Calu3 (cell line): ENCODE data around the gene PKMYT1. TPM values are rescaled to one million over a fixed set of nuclear protein-coding genes. Genes with fewer than 3 reads are reported as not detected.

Source experiments
- BruUV-seq: library from RNA; stranded (reverse); fragments of 400-500 nt; replicated peaks from 2 replicates; lab custom pipeline; 2021; lab: Mats Ljungman, UMichigan
- CTCF ChIA-PET: fragments of 300-600 bp; sonication (Branson Sonifier 250); formaldehyde crosslinking; loops from one replicate; lab custom pipeline; 2022; ENCODE audit warnings: antibody characterized with exemption; lab: Charles Lee
- DNase-seq: peaks from one replicate; pipeline ENCODE4 v3.0.0; 2022
- H3K27ac Mint-ChIP-seq: one replicate; pipeline ENCODE4 v1.8.0; 2022; ENCODE audit warnings: mixed read lengths; ENCODE audit not compliant: unreplicated experiment
- H3K27me3 Mint-ChIP-seq: one replicate; pipeline ENCODE4 v1.8.0; 2022; ENCODE audit warnings: mixed read lengths; ENCODE audit not compliant: unreplicated experiment
- H3K36me3 Mint-ChIP-seq: one replicate; pipeline ENCODE4 v1.8.0; 2022; ENCODE audit warnings: mild to moderate bottlenecking, moderate library complexity, mixed read lengths; ENCODE audit not compliant: insufficient read depth, unreplicated experiment
- H3K4me1 Mint-ChIP-seq: one replicate; pipeline ENCODE4 v1.8.0; 2022; ENCODE audit warnings: mild to moderate bottlenecking, low read depth, mixed read lengths; ENCODE audit not compliant: unreplicated experiment
- H3K4me3 Mint-ChIP-seq: one replicate; pipeline ENCODE4 v1.8.0; 2022; ENCODE audit warnings: mild to moderate bottlenecking, low read depth, moderate library complexity, mixed read lengths; ENCODE audit not compliant: unreplicated experiment
- H3K9me3 Mint-ChIP-seq: one replicate; pipeline ENCODE4 v1.8.0; 2022; ENCODE audit warnings: low read depth, mixed read lengths; ENCODE audit not compliant: unreplicated experiment
- intact Hi-C: fragments of 100-400 bp; cut with micrococcal nuclease; formaldehyde crosslinking; loops from one replicate; pipeline ENCODE4 v1.10.0; 2022; ENCODE audit not compliant: unreplicated experiment
- total RNA-seq: library from RNA; stranded (reverse); gene quantifications from 2 replicates; pipeline ENCODE4 v1.2.3, GENCODE V29; 2022
- TF ChIP-seq, protein P1 (sequence below): fragments of 200-600 bp; IDR thresholded peaks from one replicate; pipeline ENCODE4 v1.8.0; 2022; ENCODE audit warnings: antibody characterized with exemption; ENCODE audit not compliant: unreplicated experiment

The PKMYT1 gene
- total RNA-seq, 1 experiment from 2014 or later, result 107 TPM

DNA sequence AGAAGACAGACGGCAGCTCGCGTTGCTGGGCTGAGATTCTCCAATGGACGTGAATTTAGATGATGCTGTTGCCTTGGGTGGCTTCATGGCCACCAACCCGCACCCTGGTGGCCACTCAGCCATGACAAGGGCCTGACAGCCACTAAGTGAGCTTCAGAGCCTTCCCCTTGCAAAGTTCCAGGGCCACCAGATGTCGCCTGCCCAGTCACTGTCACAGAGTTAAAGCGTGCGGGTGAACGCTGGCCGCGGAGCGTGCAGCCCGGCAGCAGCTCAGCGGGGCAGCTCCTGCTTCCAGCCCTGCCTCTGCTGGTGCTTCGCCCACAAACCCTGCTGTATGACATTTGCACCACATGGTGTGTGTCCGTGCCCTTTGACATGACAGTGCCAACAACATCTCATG is 29.5 kb downstream of the PKMYT1 start:
- Mint-ChIP-seq H3K4me3 (no peak overlapping the region), H3K27me3 (peaks cover 14% of the 10 kb centered on the region), H3K9me3 (no peaks in the 10 kb centered on the region), H3K36me3 (peaks cover 5% of the 10 kb centered on the region), H3K4me1 (peaks cover under 1% of the 10 kb centered on the region), H3K27ac (no peak overlapping the region)
- CTCF ChIA-PET, result interaction anchor here (1.5 kb wide), 1 partner anchor 16 kb away, joined by 3 read pairs; no protein-coding TSS in a partner anchor
- TF ChIP-seq, protein P1, sequence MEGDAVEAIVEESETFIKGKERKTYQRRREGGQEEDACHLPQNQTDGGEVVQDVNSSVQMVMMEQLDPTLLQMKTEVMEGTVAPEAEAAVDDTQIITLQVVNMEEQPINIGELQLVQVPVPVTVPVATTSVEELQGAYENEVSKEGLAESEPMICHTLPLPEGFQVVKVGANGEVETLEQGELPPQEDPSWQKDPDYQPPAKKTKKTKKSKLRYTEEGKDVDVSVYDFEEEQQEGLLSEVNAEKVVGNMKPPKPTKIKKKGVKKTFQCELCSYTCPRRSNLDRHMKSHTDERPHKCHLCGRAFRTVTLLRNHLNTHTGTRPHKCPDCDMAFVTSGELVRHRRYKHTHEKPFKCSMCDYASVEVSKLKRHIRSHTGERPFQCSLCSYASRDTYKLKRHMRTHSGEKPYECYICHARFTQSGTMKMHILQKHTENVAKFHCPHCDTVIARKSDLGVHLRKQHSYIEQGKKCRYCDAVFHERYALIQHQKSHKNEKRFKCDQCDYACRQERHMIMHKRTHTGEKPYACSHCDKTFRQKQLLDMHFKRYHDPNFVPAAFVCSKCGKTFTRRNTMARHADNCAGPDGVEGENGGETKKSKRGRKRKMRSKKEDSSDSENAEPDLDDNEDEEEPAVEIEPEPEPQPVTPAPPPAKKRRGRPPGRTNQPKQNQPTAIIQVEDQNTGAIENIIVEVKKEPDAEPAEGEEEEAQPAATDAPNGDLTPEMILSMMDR, result no peak
- DNase-seq, result no peak
- intact Hi-C loops, result no loop called here
- BruUV-seq, result no TSS peak

DNA sequence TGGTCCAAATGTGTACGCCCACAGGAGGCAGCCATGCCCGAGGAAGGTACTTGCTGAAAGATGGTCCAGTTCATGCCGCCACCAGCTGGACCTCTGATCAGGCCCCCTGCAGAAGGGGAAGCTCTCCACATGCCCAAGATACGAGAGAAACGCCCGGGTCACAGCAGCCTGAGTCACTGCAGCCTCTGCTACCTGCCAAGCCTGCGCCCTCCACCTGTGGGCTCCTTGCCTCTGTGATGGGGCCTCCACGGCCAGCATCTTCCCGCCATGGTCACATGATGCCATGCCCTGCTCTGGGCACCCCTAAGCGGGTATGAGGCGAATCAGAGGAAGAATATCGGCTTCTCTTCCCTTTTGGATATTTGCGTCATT is 29.9 kb downstream of the PKMYT1 start:
- TF ChIP-seq, protein P1, result no peak
- H3K4me1 Mint-ChIP-seq, result no peaks in the 10 kb centered on the region
- intact Hi-C loops, result no loop called here
- peaks cover 5% of the 10 kb centered on the region for H3K36me3 Mint-ChIP-seq
- H3K27me3 Mint-ChIP-seq, result peaks cover 14% of the 10 kb centered on the region
- no peak overlapping the region for H3K4me3 Mint-ChIP-seq
- DNase-seq, result no peak
- BruUV-seq, result no TSS peak
- H3K9me3 Mint-ChIP-seq, result no peaks in the 10 kb centered on the region
- no peak overlapping the region for H3K27ac Mint-ChIP-seq
- CTCF ChIA-PET, result no interaction called here

DNA sequence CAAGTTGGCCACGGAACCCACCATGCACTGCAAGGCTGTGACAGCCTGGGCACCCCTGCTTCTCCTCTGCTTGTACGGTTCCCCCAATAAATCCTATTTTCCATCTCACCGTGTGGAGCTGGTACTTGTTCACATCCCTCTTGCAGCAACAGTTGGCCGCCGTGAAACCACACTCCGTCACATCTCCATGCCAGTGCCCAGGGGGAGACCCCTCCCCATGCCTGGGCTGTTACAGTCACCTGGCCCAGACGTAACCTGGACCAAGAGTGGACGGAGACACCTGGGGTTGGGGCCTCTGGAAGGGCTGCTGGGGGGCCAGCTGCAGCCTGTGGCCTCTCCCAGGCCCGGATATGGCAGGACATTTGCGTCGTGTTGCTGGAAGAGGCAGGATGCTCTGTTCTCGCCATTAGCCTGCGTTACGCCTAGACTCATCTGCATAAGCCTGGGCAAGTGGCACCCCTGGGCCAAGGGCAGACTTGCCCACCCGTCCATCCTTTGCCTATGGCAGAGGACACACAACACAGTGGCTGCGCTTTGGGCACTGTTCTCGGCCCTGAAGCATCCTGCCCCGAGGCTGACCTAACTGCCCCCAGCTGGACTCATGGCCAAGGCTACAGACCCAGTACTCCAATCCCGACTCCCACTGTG is 30.4 kb downstream of the PKMYT1 start:
- TF ChIP-seq, protein P1, result no peak
- H3K27ac Mint-ChIP-seq, result no peak overlapping the region
- no TSS peak for BruUV-seq
- peaks cover 5% of the 10 kb centered on the region for H3K36me3 Mint-ChIP-seq
- no peak overlapping the region for H3K4me3 Mint-ChIP-seq
- no peaks in the 10 kb centered on the region for H3K9me3 Mint-ChIP-seq
- no peaks in the 10 kb centered on the region for H3K4me1 Mint-ChIP-seq
- H3K27me3 Mint-ChIP-seq, result peaks cover 12% of the 10 kb centered on the region
- intact Hi-C loops, result no loop called here
- CTCF ChIA-PET, result no interaction called here
- DNase-seq, result no peak

DNA sequence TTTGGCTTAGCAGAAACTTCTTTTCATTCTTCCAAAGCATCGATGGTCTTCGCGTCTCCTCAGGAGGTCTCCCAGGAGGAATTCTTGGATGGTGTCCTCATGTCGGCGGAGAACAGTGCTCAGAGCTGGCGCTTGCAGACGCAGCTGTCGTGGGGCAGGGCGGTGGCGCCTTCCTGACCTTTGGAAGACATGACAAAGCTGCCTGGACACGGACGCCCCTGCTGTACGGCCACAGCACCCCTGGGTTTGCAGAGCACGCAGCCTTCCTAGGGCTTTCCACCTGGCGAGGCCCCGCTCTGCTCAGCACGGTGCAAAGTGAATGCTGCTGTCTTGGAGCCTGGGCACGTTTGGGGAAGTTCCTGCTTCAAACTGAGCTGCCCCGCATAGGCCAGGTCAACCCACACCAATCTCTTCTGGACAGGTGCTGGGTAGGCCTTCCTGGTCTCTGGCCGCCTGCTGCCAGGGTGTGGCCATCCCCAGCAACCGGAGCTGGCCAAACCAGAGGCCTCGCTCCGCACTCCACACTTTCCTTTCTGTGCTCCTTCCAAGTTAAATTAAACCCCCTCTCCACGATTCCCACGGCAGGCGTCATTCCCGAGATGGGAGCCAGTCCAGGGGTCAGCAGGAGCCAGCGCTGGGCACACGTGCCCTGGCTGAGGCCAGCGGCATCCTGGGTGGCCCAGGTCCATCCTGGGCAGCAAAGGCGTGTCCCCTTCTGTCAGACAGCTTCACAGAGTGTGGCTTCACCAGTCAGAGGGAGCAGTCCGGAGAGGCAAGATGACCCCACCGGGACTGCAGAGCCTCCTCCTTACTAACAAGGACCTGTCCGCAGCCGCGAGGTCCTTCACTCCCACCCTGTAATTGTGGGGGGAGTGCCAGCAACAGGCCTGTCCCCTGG is 31.2 kb downstream of the PKMYT1 start:
- H3K4me3 Mint-ChIP-seq, result no peak overlapping the region
- H3K27ac Mint-ChIP-seq, result no peak overlapping the region
- H3K36me3 Mint-ChIP-seq, result peaks cover 5% of the 10 kb centered on the region
- CTCF ChIA-PET, result interaction anchor here (1.1 kb wide), 1 partner anchor 21 kb away, joined by 3 read pairs; no protein-coding TSS in a partner anchor
- H3K27me3 Mint-ChIP-seq, result peaks cover 4% of the 10 kb centered on the region
- intact Hi-C loops, result no loop called here
- TF ChIP-seq, protein P1, result no peak
- no peaks in the 10 kb centered on the region for H3K9me3 Mint-ChIP-seq
- DNase-seq, result no peak
- no TSS peak for BruUV-seq
- no peaks in the 10 kb centered on the region for H3K4me1 Mint-ChIP-seq
